PFSK-1 (cell line): Measurements from ENCODE around the gene CAMTA1.
A peak's percentile ranks its signal among the peaks of the same experiment; 100 is the strongest.

Experiments
- FOXP2 ChIP-seq: optimal IDR thresholded peaks from 2 replicates; pipeline ENCODE3; 2011; ENCODE audit warnings: borderline replicate concordance, control low read depth, inconsistent platforms; ENCODE audit not compliant: insufficient read depth; ENCODE audit errors: extremely low read length, extremely low read depth
- POLR2AphosphoS5 ChIP-seq: IDR thresholded peaks from 2 replicates; pipeline ENCODE4 v1.6.1; 2012; ENCODE audit warnings: low read depth, mild to moderate bottlenecking, control low read depth, low read length, moderate library complexity
- SIN3A ChIP-seq: IDR thresholded peaks from 2 replicates; pipeline ENCODE4 v1.6.1; 2012; ENCODE audit warnings: mild to moderate bottlenecking, low read length, moderate library complexity, borderline replicate concordance; ENCODE audit not compliant: insufficient read depth
- TAF1 ChIP-seq: IDR thresholded peaks from 2 replicates; pipeline ENCODE4 v1.6.1; 2012; ENCODE audit warnings: low read length, control low read depth, borderline replicate concordance; ENCODE audit not compliant: insufficient read depth
- TF ChIP-seq, protein P1 (sequence below), 2 experiments: IDR thresholded peaks; 2 replicates each; pipeline versions ENCODE4 v1.6.1 to v1.8.0; 2011 to 2012; ENCODE audit warnings: low read depth in 2 of 2, low read length in 2 of 2, control low read depth in 1 of 2, inconsistent platforms in 1 of 2, mild to moderate bottlenecking in 1 of 2, moderate library complexity in 1 of 2; ENCODE audit not compliant: insufficient read depth in 1 of 2

CAMTA1 gene

DNA sequence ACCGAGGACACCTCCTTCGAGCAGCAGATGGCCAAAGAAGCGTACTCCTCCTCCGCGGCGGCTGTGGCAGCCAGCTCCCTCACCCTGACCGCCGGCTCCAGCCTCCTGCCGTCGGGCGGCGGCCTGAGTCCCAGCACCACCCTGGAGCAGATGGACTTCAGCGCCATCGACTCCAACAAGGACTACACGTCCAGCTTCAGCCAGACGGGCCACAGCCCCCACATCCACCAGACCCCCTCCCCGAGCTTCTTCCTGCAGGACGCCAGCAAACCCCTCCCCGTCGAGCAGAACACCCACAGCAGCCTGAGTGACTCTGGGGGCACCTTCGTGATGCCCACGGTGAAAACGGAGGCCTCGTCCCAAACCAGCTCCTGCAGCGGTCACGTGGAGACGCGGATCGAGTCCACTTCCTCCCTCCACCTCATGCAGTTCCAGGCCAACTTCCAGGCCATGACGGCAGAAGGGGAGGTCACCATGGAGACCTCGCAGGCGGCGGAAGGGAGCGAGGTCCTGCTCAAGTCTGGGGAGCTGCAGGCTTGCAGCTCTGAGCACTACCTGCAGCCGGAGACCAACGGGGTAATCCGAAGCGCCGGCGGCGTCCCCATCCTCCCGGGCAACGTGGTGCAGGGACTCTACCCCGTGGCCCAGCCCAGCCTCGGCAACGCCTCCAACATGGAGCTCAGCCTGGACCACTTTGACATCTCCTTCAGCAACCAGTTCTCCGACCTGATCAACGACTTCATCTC is 879.1 kb downstream of the CAMTA1 start:
- TF ChIP-seq POLR2AphosphoS5: no peak
- TF ChIP-seq SIN3A: no peak
- TF ChIP-seq FOXP2: no peak
- TF ChIP-seq, protein P1, sequence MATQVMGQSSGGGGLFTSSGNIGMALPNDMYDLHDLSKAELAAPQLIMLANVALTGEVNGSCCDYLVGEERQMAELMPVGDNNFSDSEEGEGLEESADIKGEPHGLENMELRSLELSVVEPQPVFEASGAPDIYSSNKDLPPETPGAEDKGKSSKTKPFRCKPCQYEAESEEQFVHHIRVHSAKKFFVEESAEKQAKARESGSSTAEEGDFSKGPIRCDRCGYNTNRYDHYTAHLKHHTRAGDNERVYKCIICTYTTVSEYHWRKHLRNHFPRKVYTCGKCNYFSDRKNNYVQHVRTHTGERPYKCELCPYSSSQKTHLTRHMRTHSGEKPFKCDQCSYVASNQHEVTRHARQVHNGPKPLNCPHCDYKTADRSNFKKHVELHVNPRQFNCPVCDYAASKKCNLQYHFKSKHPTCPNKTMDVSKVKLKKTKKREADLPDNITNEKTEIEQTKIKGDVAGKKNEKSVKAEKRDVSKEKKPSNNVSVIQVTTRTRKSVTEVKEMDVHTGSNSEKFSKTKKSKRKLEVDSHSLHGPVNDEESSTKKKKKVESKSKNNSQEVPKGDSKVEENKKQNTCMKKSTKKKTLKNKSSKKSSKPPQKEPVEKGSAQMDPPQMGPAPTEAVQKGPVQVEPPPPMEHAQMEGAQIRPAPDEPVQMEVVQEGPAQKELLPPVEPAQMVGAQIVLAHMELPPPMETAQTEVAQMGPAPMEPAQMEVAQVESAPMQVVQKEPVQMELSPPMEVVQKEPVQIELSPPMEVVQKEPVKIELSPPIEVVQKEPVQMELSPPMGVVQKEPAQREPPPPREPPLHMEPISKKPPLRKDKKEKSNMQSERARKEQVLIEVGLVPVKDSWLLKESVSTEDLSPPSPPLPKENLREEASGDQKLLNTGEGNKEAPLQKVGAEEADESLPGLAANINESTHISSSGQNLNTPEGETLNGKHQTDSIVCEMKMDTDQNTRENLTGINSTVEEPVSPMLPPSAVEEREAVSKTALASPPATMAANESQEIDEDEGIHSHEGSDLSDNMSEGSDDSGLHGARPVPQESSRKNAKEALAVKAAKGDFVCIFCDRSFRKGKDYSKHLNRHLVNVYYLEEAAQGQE (IDR thresholded peaks at IDR 0.05; ENCODE audit: insufficient read depth in 1 of 2, low read depth in 2 of 2, low read length in 2 of 2): no peak
- no peak for TF ChIP-seq TAF1

DNA sequence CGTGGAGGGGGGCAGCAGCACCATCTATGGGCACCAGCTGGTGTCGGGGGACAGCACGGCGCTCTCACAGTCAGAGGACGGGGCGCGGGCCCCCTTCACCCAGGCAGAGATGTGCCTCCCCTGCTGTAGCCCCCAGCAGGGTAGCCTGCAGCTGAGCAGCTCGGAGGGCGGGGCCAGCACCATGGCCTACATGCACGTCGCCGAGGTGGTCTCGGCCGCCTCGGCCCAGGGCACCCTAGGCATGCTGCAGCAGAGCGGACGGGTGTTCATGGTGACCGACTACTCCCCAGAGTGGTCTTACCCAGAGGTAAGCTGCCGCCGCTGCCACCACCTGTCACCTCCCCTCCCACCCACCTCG is 879.6 kb downstream of the CAMTA1 start:
- TF ChIP-seq, protein P1 (IDR thresholded peaks at IDR 0.05; ENCODE audit: insufficient read depth in 1 of 2, low read depth in 2 of 2, low read length in 2 of 2): no peak
- TF ChIP-seq SIN3A: no peak
- no peak for TF ChIP-seq POLR2AphosphoS5
- TF ChIP-seq TAF1: no peak
- no peak for TF ChIP-seq FOXP2

DNA sequence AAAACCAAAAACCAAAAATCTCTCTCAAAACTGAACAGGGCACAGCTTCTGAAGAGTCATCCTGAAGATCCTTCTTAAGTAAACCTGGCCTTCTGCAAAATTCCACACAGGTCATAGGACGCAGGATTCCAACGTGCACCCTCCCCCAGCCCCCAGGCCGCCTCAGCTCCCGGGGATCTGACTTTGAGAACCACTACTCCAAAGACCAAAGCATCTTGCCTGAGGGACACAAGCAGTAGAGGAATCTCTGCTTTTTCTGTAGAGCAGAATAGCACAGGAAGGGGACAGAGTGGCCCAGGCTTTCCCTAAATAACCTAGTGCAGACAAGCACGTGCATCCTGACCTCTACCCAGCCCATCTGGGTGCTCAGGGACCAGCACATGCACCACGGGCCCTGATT is 881.0 kb downstream of the CAMTA1 start:
- TF ChIP-seq, protein P1 (IDR thresholded peaks at IDR 0.05; ENCODE audit: insufficient read depth in 1 of 2, low read depth in 2 of 2, low read length in 2 of 2): no peak
- no peak for TF ChIP-seq TAF1

DNA sequence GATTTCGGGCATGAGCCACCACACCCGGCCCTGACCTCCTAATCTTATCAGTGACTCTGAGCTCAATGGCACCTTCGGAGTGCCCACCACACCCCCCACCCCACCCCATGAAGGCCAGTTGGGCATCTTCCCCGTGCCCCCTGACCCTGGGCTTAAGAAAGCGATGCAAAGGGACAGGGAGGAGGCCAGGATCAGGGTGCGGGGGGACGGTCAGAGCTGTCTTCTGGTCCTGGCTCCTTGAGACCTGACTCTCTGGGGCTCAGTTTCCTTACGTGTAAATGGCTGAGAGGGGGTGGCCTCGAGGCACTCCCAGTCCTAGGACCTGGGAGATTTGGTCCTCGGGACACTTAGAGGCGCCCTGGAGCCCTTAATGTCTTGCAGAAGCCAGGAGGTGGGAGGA is 881.9 kb downstream of the CAMTA1 start:
- no peak for TF ChIP-seq TAF1
- TF ChIP-seq, protein P1 (IDR thresholded peaks at IDR 0.05; ENCODE audit: insufficient read depth in 1 of 2, low read depth in 2 of 2, low read length in 2 of 2): no peak
- TF ChIP-seq POLR2AphosphoS5: no peak
- no peak for TF ChIP-seq SIN3A
- TF ChIP-seq FOXP2: no peak

DNA sequence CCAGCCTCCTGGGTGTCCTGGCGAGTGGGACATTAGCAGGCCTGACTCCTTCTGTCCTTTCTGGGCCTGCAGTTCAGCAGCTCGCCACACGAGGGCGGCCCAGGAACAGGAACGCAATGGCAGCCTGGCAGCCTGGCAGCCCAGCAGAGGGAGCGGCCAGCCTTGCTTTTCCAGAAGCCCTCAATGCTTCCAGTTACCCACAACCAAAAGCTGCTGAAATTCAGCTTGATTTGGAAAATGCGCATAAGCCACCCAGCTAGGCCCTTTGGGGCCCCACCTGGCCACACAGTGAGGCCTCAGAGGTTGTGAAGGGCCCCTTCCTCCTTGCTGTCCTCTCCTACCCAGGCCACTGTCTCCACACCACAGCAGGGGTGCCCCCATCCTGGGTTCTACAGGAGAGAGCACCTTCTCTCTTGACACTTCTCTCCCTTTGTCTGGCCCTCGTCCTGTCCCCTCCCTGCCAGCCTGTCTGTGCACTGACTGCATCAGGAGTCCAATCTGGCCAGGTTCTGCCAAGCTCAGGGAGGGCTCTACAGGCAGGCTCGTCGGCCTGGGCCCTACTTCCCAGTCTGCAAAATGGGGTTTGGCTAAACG is 882.5 kb downstream of the CAMTA1 start:
- TF ChIP-seq POLR2AphosphoS5 (no peak), FOXP2 (peak; percentile 55)
